ENCODE results near the gene RAB31.
A peak's percentile ranks its signal among the peaks of the same experiment; 100 is the strongest.
"Not testable (repeated sequence)": the region's sequence is repeated elsewhere in the genome, so short reads cannot be mapped to it uniquely, and the experiment has no call there.

The RAB31 gene

DNA sequence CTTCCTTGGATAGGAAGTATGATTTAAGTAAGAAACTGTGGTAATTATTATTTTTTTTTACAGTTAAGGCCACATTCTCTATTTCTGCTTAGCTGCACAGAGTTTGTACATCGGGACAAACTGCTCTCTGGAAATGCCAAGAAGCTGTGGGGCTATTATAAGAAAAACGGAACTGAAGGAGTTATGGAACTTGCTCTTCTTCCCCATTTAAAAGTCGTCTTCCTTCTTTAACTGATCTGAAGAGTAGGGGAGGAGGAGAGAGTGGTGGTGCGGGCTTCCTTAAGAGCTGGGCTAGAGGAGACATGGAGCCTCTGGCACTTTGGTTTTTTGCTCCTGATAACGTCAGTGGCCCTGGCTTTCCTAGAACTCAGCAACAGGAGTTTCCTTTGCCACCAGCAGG lies 54.4 kb downstream of the RAB31 start:
- no peak for DNase-seq

DNA sequence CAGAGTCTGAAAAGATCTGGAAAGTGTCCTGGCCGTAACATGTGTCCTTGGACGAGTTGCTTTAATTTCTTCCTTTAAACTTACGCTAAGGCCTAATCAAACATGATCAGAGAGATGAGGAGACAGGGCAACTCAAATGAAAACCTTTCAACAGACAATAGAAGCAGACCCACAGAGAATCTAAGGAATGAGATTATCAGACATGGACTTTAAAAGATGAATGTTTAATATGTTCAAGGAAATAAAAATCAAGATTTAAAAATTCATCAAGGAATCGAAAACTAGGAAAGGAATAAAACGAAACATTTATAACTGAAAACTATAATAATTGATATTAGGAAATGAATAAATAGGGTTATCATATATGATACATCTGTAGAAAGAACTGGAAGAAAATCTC lies 55.1 kb downstream of the RAB31 start:
- DNase-seq, result no peak

DNA sequence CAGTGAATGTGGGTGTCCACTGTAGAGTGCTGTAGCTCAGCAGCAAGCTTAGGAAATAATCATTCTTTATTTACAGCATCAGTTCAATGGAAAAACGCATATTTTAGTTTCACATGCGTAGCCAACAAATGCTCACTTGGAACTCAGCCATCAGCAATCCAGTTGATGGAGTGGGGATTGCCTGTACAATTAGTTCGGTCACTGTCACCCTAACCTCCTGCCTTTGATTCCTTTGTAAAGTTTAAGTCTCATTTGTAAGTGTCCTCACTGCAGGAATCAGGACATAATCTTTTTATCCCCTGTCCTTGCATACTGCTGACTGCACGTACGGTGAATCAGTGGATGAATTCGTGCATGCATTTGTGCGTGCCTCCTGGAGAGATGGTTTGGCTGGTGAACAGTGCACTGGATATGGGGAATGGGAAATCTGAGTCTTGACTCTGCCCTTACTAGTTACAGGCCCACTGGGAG lies 55.9 kb downstream of the RAB31 start:
- DNase-seq, result no peak

- no peak for DNase-seq
These were observed 57.4 kb downstream of the RAB31 start for GRCh38 chr18:9765501-9765900.

DNA sequence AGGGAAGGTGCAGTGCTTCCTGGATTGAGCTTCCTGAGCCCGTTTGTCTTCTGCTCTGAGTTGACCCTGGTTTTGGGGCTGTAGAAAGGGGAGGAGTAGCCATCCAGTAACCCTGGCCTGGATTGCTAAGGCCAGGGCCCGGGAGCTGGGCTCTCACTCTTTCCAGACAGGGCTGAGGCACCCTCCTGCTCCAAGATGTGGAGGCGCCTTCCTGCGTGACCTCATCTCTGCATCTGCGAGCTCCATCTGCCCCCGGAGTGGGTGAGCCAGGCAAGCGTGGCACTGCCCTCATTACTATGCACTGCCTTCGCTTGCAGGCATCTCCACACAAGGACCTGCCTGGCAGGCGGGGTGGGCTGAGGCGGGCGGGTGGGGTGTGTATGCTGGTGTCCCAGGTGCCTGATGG lies 58.0 kb downstream of the RAB31 start:
- DNase-seq, result no peak

DNA sequence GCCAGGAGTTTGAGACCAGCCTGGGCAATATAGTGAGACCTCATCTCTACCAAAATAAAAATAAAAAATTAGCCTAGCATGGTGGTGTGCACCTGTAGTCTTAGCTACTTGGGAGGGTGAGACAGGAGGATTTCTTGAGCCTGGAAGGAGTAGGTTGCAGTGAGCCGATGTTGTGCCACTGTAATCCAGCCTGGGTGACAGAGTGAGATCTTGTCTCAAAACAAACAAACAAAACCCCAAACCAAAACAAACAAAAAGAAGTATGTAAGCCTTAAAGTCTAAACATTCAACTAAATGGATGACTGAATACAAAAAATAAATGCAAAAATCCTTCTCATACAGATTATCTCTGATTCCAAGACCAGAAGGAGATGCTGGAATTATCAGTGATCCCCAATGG lies 58.6 kb downstream of the RAB31 start:
- DNase-seq, result no peak

GRCh38 chr18:9768071-9768691 lies 60.1 kb downstream of the RAB31 start:
- not testable (repeated sequence) for DNase-seq

DNA sequence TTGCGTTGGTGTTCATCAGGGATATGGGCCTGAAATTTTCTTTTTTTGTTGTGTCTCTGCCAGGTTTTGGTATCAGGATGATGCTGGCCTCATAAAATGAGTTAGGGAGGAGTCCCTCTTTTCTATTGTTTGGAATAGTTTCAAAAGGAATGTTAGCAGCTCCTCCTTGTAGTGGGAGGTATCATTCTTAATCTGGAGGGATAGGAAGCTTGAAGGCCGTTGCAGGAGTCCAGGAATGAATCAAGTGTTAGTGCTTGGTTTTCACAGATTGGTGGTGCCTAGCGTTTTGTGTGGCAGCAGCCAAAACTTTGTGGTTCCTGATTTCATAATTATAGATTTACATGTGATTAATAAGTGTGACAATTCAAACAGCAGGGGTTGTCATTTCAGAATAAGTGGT lies 62.0 kb downstream of the RAB31 start:
- not testable (repeated sequence) for DNase-seq

DNA sequence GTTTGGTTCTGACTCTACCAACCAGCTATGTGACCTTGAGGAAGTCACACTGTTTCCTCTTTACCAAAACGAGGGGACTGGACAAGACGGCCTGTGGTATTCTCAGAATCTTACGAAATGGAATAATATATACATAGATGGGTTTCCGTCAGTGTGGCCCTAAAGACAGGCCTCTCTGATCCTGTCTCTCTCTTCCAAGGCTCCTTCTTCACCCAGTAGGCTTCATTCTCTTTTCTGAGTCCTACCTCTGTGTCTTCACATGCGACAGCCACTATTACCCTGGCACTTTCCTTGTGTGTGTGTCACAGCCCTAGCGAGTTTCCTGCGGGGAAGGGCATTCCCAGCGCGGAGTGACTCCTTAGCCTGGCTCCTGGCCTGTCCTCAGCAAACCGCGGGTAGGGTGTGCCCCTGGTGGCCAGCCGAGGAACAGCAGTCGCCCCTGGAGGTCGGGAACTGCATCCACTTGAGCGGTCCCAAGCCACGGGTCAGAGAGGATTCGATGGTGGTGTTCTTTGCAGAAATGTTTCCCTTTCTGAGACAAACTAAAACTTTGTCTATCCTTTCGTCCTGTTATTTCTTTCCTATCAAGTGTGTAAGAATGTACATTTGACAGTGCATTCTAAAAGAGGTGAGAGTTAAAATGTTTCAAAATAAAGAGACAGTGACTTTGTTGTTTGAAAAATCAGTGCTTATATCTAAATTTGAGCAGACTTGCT lies 63.3 kb downstream of the RAB31 start:
- DNase-seq, result peak; percentile 26

DNA sequence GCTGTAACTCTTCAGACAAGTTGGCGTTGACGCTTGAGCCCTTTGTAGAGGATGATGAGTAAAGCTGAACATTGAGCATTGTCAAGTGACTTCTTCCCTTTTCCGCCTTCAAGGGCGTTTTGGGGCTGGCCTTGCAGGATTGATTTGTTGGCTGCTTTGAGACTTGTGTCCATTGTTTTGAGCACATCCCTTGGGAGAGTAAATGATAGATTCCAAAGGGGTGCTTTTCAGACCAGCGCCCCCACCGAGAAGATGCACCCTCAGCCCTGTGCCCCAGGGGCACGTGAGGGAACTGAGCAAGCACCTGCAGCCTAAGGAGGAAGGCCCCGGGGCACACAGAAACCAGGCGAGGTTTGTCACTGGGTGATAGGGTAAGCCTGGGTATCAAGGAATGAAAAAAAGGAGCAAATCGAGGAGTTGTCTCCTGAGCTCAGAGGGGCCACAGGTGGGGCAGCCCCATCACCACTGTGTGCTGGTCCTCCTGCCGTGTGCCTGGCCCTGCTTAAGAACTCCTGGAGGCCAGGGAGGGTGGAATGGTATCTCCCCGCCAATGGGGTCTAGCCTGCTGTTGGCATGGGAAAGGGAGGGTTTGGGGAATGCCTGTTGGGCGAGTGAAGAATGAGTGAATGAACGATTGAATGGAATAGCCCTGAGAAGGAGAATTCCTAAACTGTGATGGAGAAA lies 64.0 kb downstream of the RAB31 start:
- DNase-seq, result no peak

DNA sequence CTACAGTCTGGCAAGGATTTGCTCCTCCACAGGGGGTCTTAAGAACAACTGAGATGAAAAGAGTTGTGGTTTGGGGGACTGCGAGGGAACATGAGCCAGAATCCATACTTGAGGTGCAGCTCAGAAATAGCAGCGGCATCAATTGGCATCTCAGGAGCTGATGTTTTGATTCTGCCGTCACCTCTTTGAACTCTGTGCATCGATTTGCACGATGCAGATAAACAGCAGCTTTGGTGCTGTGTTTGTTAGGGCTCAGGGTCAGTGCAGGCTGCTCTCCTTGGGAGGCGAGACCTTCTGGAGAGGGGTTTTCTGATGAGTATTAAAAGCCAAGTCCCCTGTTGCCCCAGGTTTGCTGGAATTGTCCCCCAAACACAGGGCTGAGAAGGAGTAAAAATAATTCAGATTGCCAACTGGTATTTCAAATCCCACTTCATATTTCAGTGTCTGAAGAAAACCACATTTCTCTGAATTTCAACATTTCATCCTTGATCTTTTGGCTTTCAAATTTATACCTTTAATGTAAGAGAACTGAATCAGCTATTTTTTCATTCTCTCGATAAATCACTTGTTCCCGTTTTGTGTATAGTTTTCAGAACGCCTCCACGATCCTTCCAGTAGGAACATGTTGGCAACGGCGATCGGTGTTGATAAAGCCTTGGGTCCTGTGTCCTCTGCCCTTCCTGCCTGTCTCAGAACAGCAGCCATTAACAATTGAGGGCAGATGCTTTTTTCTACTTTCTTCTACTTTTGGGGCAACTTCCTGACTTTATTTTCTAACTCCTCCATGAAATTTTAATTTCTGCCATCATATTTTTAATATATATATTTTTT lies 65.0 kb downstream of the RAB31 start:
- DNase-seq, result no peak

GRCh38 chr18:9774150-9774549 lies 66.0 kb downstream of the RAB31 start:
- no peak for DNase-seq

GRCh38 chr18:9775178-9775577 lies 67.1 kb downstream of the RAB31 start:
- no peak for DNase-seq

- DNase-seq, result no peak
These were observed 71.5 kb downstream of the RAB31 start for GRCh38 chr18:9779630-9780029.

GRCh38 chr18:9782073-9782857 lies 74.2 kb downstream of the RAB31 start:
- DNase-seq, result no peak

- no peak for DNase-seq
These were observed 78.5 kb downstream of the RAB31 start for GRCh38 chr18:9786631-9787030.

DNA sequence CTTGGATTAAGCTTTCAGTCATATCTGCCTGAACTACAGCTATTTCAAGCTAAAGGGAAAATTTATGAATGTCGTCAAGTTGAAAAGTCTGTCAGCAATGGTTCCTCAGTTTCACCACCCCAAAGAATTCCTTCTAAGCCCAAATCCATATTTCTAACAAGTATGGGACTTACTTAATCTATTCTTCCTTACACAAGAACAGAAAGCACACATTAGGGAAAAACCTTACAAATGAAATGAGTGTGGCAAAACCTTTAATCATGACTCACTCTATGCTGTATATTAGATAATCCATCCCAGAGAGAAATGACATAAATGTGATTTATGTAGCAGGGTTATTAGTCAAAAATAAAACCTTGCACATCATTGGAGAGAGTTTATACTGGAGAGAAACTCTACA lies 78.9 kb downstream of the RAB31 start:
- DNase-seq, result no peak

DNA sequence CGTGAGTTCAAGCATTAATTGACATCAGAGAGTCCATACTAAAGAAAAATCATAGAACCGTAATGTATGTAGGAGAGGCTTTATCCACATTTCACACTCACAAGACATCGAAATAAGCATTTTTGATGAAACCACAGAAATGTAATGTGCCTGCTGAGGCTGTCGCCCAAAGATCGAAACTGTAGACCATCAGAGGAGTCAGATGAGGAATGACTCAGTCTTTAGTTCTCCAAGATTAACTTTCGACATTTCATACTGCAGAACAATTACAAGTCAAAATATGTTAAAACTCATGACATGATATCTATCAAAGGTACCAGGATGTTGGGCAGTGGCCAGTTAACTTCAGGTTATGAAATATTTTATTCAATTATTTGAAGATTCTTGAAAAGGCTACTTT lies 79.6 kb downstream of the RAB31 start:
- DNase-seq, result no peak

GRCh38 chr18:9788140-9788539 lies 80.0 kb downstream of the RAB31 start:
- no peak for DNase-seq

GRCh38 chr18:9788860-9789259 lies 80.8 kb downstream of the RAB31 start:
- DNase-seq, result no peak

DNA sequence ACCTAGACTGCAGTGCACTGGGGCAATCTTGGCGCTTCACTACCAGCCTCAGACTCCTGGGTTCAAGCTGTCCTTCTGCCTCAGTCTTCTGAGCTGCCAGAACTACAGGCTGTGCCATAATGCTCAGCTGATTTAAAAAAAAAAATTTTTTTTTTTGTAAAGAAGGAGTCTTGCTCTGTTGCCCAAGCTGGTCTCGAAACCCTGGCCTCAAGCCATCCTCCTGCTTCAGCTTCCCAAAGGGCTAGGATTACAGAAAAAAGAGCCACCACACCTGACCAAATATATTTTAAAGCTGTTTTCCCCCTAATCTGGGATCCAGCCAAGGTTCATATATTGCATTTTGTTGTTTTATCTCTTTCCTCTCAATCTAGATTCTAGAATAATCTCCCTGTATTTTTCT lies 82.2 kb downstream of the RAB31 start:
- DNase-seq, result no peak

GRCh38 chr18:9791991-9792390 lies 83.9 kb downstream of the RAB31 start:
- DNase-seq, result no peak
